ENCODE measurements around the gene HAS3.
A peak's percentile ranks its signal among the peaks of the same experiment; 100 is the strongest.
"Not testable (repeated sequence)": the region's sequence is repeated elsewhere in the genome, so short reads cannot be mapped to it uniquely, and the experiment has no call there.

HAS3 gene

GRCh38 chr16:69105501-69106361 is at the start of gene HAS3:
TSS of gene HAS3 (plus strand) at chr16:69105653. CDS start at chr16:69109396, 3,743 bp downstream.
- Mint-ChIP-seq H3K9me3 (no peaks in the 10 kb centered on the region), H3K36me3 (ENCODE audit: low read depth) (peaks cover 18% of the 10 kb centered on the region), H3K27me3 (peaks cover 72% of the 10 kb centered on the region), H3K4me3 (peak within 1 kb of the TSS; percentile 70), H3K4me1 (ENCODE audit: low read depth) (peaks cover 25% of the 10 kb centered on the region), H3K27ac (peak within 1 kb of the TSS; percentile 28)
- intact Hi-C loops (cut with micrococcal nuclease) = no loop called here

- Mint-ChIP-seq H3K4me3 (no peak overlapping the region), H3K9me3 (no peaks in the 10 kb centered on the region), H3K27me3 (no peaks in the 10 kb centered on the region), H3K27ac (no peak overlapping the region), H3K36me3 (ENCODE audit: low read depth) (peaks cover 13% of the 10 kb centered on the region), H3K4me1 (ENCODE audit: low read depth) (peaks cover 9% of the 10 kb centered on the region)
- intact Hi-C loops (cut with micrococcal nuclease) = no loop called here
These were observed 49.5 kb upstream of the HAS3 start for GRCh38 chr16:69055980-69056379.

- H3K9me3 Mint-ChIP-seq = no peaks in the 10 kb centered on the region
- H3K4me3 Mint-ChIP-seq = no peak overlapping the region
- H3K27me3 Mint-ChIP-seq = no peaks in the 10 kb centered on the region
- H3K36me3 Mint-ChIP-seq (ENCODE audit: low read depth) = peaks cover 15% of the 10 kb centered on the region
- H3K4me1 Mint-ChIP-seq (ENCODE audit: low read depth) = peaks cover 9% of the 10 kb centered on the region
- intact Hi-C loops (cut with micrococcal nuclease) = no loop called here
- H3K27ac Mint-ChIP-seq = no peak overlapping the region
These were observed 49.0 kb upstream of the HAS3 start for GRCh38 chr16:69056421-69056820.

- H3K27me3 Mint-ChIP-seq = no peaks in the 10 kb centered on the region
- peaks cover 9% of the 10 kb centered on the region for H3K4me1 Mint-ChIP-seq (ENCODE audit: low read depth)
- H3K36me3 Mint-ChIP-seq (ENCODE audit: low read depth) = peaks cover 20% of the 10 kb centered on the region
- no peaks in the 10 kb centered on the region for H3K9me3 Mint-ChIP-seq
- intact Hi-C loops (cut with micrococcal nuclease) = no loop called here
- no peak overlapping the region for H3K27ac Mint-ChIP-seq
- no peak overlapping the region for H3K4me3 Mint-ChIP-seq
These were observed 47.8 kb upstream of the HAS3 start for GRCh38 chr16:69057400-69058378.

GRCh38 chr16:69063491-69063890 is 42.0 kb upstream of the HAS3 start:
- H3K9me3 Mint-ChIP-seq; intact Hi-C loops (cut with micrococcal nuclease); H3K27ac Mint-ChIP-seq: not testable (repeated sequence)

GRCh38 chr16:69064124-69064763 is 41.2 kb upstream of the HAS3 start:
- no peak overlapping the region for H3K27ac Mint-ChIP-seq
- no peaks in the 10 kb centered on the region for H3K27me3 Mint-ChIP-seq
- intact Hi-C loops (cut with micrococcal nuclease) = no loop called here
- H3K4me1 Mint-ChIP-seq (ENCODE audit: low read depth) = no peaks in the 10 kb centered on the region
- no peaks in the 10 kb centered on the region for H3K9me3 Mint-ChIP-seq
- peaks cover 19% of the 10 kb centered on the region for H3K36me3 Mint-ChIP-seq (ENCODE audit: low read depth)
- H3K4me3 Mint-ChIP-seq = no peak overlapping the region

More at GRCh38 chr16:69063491-69063890, 42.0 kb upstream of the HAS3 start:
- H3K36me3 Mint-ChIP-seq (ENCODE audit: low read depth) = peaks cover 26% of the 10 kb centered on the region
- not testable (repeated sequence) for H3K4me1 Mint-ChIP-seq (ENCODE audit: low read depth); H3K27me3 Mint-ChIP-seq; H3K4me3 Mint-ChIP-seq

- H3K9me3 Mint-ChIP-seq = no peaks in the 10 kb centered on the region
- H3K4me3 Mint-ChIP-seq = no peak overlapping the region
- no peaks in the 10 kb centered on the region for H3K4me1 Mint-ChIP-seq (ENCODE audit: low read depth)
- intact Hi-C loops (cut with micrococcal nuclease) = no loop called here
- no peaks in the 10 kb centered on the region for H3K27me3 Mint-ChIP-seq
- H3K27ac Mint-ChIP-seq = no peak overlapping the region
- peaks cover 13% of the 10 kb centered on the region for H3K36me3 Mint-ChIP-seq (ENCODE audit: low read depth)
These were observed 40.6 kb upstream of the HAS3 start for GRCh38 chr16:69064764-69065313.

GRCh38 chr16:69069504-69069903 is 35.9 kb upstream of the HAS3 start:
- no peaks in the 10 kb centered on the region for H3K4me1 Mint-ChIP-seq (ENCODE audit: low read depth)

GRCh38 chr16:69071036-69071435 is 34.4 kb upstream of the HAS3 start:
- no peaks in the 10 kb centered on the region for H3K4me1 Mint-ChIP-seq (ENCODE audit: low read depth)
- H3K9me3 Mint-ChIP-seq = no peaks in the 10 kb centered on the region
- H3K27ac Mint-ChIP-seq = no peak overlapping the region
- no peaks in the 10 kb centered on the region for H3K27me3 Mint-ChIP-seq
- H3K36me3 Mint-ChIP-seq (ENCODE audit: low read depth) = no peaks in the 10 kb centered on the region
- intact Hi-C loops (cut with micrococcal nuclease) = no loop called here
- no peak overlapping the region for H3K4me3 Mint-ChIP-seq

More at GRCh38 chr16:69069504-69069903, 35.9 kb upstream of the HAS3 start:
- no peaks in the 10 kb centered on the region for H3K9me3 Mint-ChIP-seq
- intact Hi-C loops (cut with micrococcal nuclease) = no loop called here
- H3K36me3 Mint-ChIP-seq (ENCODE audit: low read depth) = no peaks in the 10 kb centered on the region
- no peak overlapping the region for H3K27ac Mint-ChIP-seq
- no peak overlapping the region for H3K4me3 Mint-ChIP-seq
- H3K27me3 Mint-ChIP-seq = no peaks in the 10 kb centered on the region

- Mint-ChIP-seq H3K9me3 (no peaks in the 10 kb centered on the region), H3K4me3 (no peak overlapping the region), H3K36me3 (ENCODE audit: low read depth) (peaks cover 6% of the 10 kb centered on the region), H3K27ac (no peak overlapping the region), H3K4me1 (ENCODE audit: low read depth) (no peaks in the 10 kb centered on the region), H3K27me3 (no peaks in the 10 kb centered on the region)
- intact Hi-C loops (cut with micrococcal nuclease) = no loop called here
These were observed 32.8 kb upstream of the HAS3 start for GRCh38 chr16:69072640-69072974.

- intact Hi-C loops (cut with micrococcal nuclease) = no loop called here
- H3K4me1 Mint-ChIP-seq (ENCODE audit: low read depth) = no peaks in the 10 kb centered on the region
- H3K27me3 Mint-ChIP-seq = no peaks in the 10 kb centered on the region
- peaks cover 6% of the 10 kb centered on the region for H3K36me3 Mint-ChIP-seq (ENCODE audit: low read depth)
- no peak overlapping the region for H3K27ac Mint-ChIP-seq
- no peaks in the 10 kb centered on the region for H3K9me3 Mint-ChIP-seq
- no peak overlapping the region for H3K4me3 Mint-ChIP-seq
These were observed 32.2 kb upstream of the HAS3 start for GRCh38 chr16:69073181-69073702.

GRCh38 chr16:69077251-69077650 is 28.2 kb upstream of the HAS3 start:
- Mint-ChIP-seq H3K27me3 (no peaks in the 10 kb centered on the region), H3K27ac (no peak overlapping the region), H3K4me3 (no peak overlapping the region), H3K36me3 (ENCODE audit: low read depth) (peaks cover 6% of the 10 kb centered on the region), H3K9me3 (no peaks in the 10 kb centered on the region), H3K4me1 (ENCODE audit: low read depth) (peaks cover 4% of the 10 kb centered on the region)
- intact Hi-C loops (cut with micrococcal nuclease) = no loop called here

- Mint-ChIP-seq H3K27me3 (no peaks in the 10 kb centered on the region), H3K4me1 (ENCODE audit: low read depth) (peaks cover 4% of the 10 kb centered on the region), H3K9me3 (no peaks in the 10 kb centered on the region), H3K36me3 (ENCODE audit: low read depth) (peaks cover 11% of the 10 kb centered on the region), H3K27ac (no peak overlapping the region), H3K4me3 (no peak overlapping the region)
- intact Hi-C loops (cut with micrococcal nuclease) = no loop called here
These were observed 27.4 kb upstream of the HAS3 start for GRCh38 chr16:69078073-69078472.

All from dendritic cell treated with granulocyte-macrophage colony-stimulating factor and Interleukin-4, amounts not matched to agents 40 ng/mL and 50 ng/mL, for 4 days (primary cell).